Prostate gland (tissue), 2 donors: Measurements from ENCODE around the gene SLC9C2. TPM values are rescaled to one million over a fixed set of nuclear protein-coding genes. Genes with fewer than 3 reads are reported as not detected.

Source experiments
- DNase-seq: peaks from one replicate; pipeline ENCODE4 v3.0.0-alpha.2; 2019; ENCODE audit warnings: low spot score
- H3K27ac ChIP-seq, 2 donors: fragments of 200-600 bp; sonication (generic); 2 replicates each; pipeline ENCODE4 v1.5.1; 2017 to 2019
- H3K27me3 ChIP-seq: fragments of 200-600 bp; sonication (generic); replicated peaks from 2 replicates; pipeline ENCODE4 v1.5.1; 2019; ENCODE audit not compliant: insufficient read depth
- H3K36me3 ChIP-seq, 2 donors: fragments of 200-600 bp; sonication (generic); 1 replicate in 1 of 2; 2 replicates in 1 of 2; pipeline versions ENCODE4 v1.5.1 to v1.8.1; 2017 to 2019
- H3K4me1 ChIP-seq: fragments of 200-600 bp; sonication (generic); replicated peaks from 2 replicates; pipeline ENCODE4 v1.5.1; 2019
- H3K4me3 ChIP-seq, 2 donors: fragments of 200-600 bp; sonication (generic); 2 replicates each; pipeline ENCODE4 v1.5.1; 2017 to 2019
- H3K9me3 ChIP-seq: fragments of 200-600 bp; sonication (generic); 2 replicates; pipeline ENCODE4 v1.5.1; 2017
- CTCF ChIP-seq, 4 experiments: fragments of 200-600 bp in 2 of 4; fragments of 450-650 bp in 2 of 4; sonication (generic) in 2 of 4; IDR thresholded peaks; 1 replicate in 3 of 4; 2 replicates in 1 of 4; pipeline ENCODE4 v1.5.1; 2016 to 2019; ENCODE audit warnings: antibody characterized with exemption in 4 of 4, mild to moderate bottlenecking in 2 of 4, moderate library complexity in 2 of 4
- POLR2A ChIP-seq: fragments of 450-650 bp; IDR thresholded peaks from one replicate; pipeline ENCODE4 v1.6.1; 2016; ENCODE audit warnings: antibody characterized with exemption, mild to moderate bottlenecking
- POLR2AphosphoS5 ChIP-seq: sonication (generic); formaldehyde crosslinking; IDR thresholded peaks from one replicate; pipeline ENCODE4 v1.6.1; 2017; ENCODE audit warnings: antibody characterized with exemption
- WGBS: methylation state at CpG from one replicate; pipeline ENCODE4 v1.1.5; 2018; 5-methylcytosine and 5-hydroxymethylcytosine counted together
- intact Hi-C: fragments of 100-400 bp; cut with DNase I; formaldehyde crosslinking; loops from one replicate; pipeline ENCODE4 v1.14.2; 2022
- total RNA-seq, 2 donors: library from RNA; depleted of rRNA; stranded (reverse); fragments of >200 nt; gene quantifications; one replicate each; pipeline ENCODE4 v1.1.0, GENCODE V29; 2016

Gene SLC9C2
- total RNA-seq, 2 donors from 2014 or later: 40.6 TPM; not detected in 1

DNA sequence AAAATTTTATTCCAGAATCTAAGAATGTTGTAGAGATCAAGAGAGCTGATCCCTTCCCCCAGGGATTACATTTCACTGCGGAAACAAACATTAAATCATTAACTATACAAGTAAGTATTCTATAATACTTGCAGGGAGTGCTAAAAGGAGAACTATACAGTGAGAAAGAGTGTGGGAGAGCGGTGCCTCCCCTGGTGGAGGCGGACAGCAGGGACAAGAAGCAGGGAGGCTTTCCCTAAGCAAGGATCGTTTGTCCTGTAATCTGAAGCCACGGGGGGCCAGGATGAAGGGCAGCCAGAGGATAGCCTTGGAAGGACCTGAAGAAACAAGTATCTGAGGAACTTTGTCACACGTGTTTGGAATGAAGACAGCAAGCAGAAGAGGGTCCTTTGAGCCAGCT is 40.1 kb downstream of the SLC9C2 start:
- no peak overlapping the region for H3K4me3 ChIP-seq
- no peaks in the 10 kb centered on the region for H3K9me3 ChIP-seq
- WGBS: 59% methylated on average over 6 of the region's 6 CpGs
- H3K27ac ChIP-seq: no peak overlapping the region
- no peaks in the 10 kb centered on the region for H3K27me3 ChIP-seq
- intact Hi-C loops: no loop called here
- TF ChIP-seq POLR2A (no peak), CTCF (IDR thresholded peaks at IDR 0.05) (no peak), POLR2AphosphoS5 (no peak)
- H3K4me1 ChIP-seq: no peaks in the 10 kb centered on the region
- no peaks in the 10 kb centered on the region for H3K36me3 ChIP-seq
- DNase-seq: no peak

DNA sequence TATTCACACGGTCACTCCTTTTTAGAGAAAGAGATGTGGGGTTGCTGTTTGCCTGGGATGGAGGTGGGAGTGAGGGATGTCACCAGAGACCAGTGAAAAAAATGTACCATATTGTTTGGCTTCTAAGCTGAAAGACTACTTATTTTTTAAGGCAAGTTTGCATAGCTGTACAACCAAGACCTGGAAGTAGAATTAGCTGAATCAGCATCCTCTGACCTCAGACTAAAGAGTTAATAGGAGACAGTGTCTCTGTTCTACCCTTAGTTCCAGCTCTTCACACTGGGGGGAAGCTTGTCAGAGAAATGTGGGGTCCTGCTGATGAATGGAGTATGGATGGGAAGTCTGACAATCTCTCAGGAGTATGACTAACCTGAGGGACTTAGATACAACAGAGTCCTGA is 41.6 kb downstream of the SLC9C2 start:
- no peaks in the 10 kb centered on the region for H3K36me3 ChIP-seq
- no peaks in the 10 kb centered on the region for H3K9me3 ChIP-seq
- 71% methylated on average over 1 of the region's 1 CpG for WGBS
- H3K4me1 ChIP-seq: no peaks in the 10 kb centered on the region
- intact Hi-C loops: no loop called here
- DNase-seq: no peak
- no peak overlapping the region for H3K27ac ChIP-seq
- no peaks in the 10 kb centered on the region for H3K27me3 ChIP-seq
- H3K4me3 ChIP-seq: no peak overlapping the region
- TF ChIP-seq POLR2AphosphoS5 (no peak), CTCF (IDR thresholded peaks at IDR 0.05) (no peak), POLR2A (no peak)

GRCh38 chr1:173560285-173560880 is 42.5 kb downstream of the SLC9C2 start:
- no peak for TF ChIP-seq CTCF (IDR thresholded peaks at IDR 0.05)
- TF ChIP-seq POLR2AphosphoS5: no peak
- TF ChIP-seq POLR2A: no peak
- H3K27me3 ChIP-seq: no peaks in the 10 kb centered on the region
- WGBS: 94% methylated on average over 3 of the region's 3 CpGs

GRCh38 chr1:173555651-173556305 is 47.1 kb downstream of the SLC9C2 start:
- no peak overlapping the region for H3K27ac ChIP-seq
- no peaks in the 10 kb centered on the region for H3K4me1 ChIP-seq
- WGBS: 65% methylated on average over 5 of the region's 5 CpGs
- TF ChIP-seq POLR2A (no peak), POLR2AphosphoS5 (no peak), CTCF (IDR thresholded peaks at IDR 0.05) (no peak)
- intact Hi-C loops: no loop called here
- H3K27me3 ChIP-seq: no peaks in the 10 kb centered on the region
- no peak for DNase-seq
- H3K9me3 ChIP-seq: no peaks in the 10 kb centered on the region
- no peaks in the 10 kb centered on the region for H3K36me3 ChIP-seq
- H3K4me3 ChIP-seq: no peak overlapping the region

More at GRCh38 chr1:173560285-173560880, 42.5 kb downstream of the SLC9C2 start:
- Histone ChIP-seq H3K27ac (no peak overlapping the region), H3K9me3 (no peaks in the 10 kb centered on the region), H3K4me3 (no peak overlapping the region), H3K4me1 (no peaks in the 10 kb centered on the region), H3K36me3 (no peaks in the 10 kb centered on the region)
- no peak for DNase-seq
- intact Hi-C loops: no loop called here
